CD14-positive monocyte (primary cell): ENCODE data around the gene EGFL6. TPM values are rescaled to one million over a fixed set of nuclear protein-coding genes. Genes with fewer than 3 reads are reported as not detected.

Source experiments
- DNase-seq, 3 donors: peaks; one replicate each; pipeline ENCODE4 v3.0.0-alpha.2; 2011 to 2022
- H2AFZ ChIP-seq: 2 replicates; pipeline ENCODE4 v1.6.0; 2012; ENCODE audit warnings: mild to moderate bottlenecking, low read depth, low read length, inconsistent platforms; ENCODE audit not compliant: insufficient read depth, poor library complexity, severe bottlenecking
- H3K27ac ChIP-seq, 2 donors: 1 replicate in 1 of 2; 2 replicates in 1 of 2; pipeline ENCODE4 v1.5.1; 2012 to 2013; ENCODE audit warnings: low read length in 2 of 2, control low read depth in 1 of 2, inconsistent platforms in 1 of 2, low read depth in 1 of 2, mild to moderate bottlenecking in 1 of 2
- H3K27me3 ChIP-seq, 2 donors: one replicate each; pipeline versions ENCODE4 v1.6.0 to v1.6.1; 2011 to 2013; ENCODE audit warnings: low read length in 2 of 2; ENCODE audit not compliant: control insufficient read depth in 2 of 2, insufficient read depth in 2 of 2
- H3K36me3 ChIP-seq, 2 donors: replicated peaks in 1 of 2; 1 replicate in 1 of 2; 2 replicates in 1 of 2; pipeline versions ENCODE4 v1.5.1 to v1.6.1; 2012 to 2013; ENCODE audit warnings: low read length in 2 of 2, control low read depth in 1 of 2, inconsistent platforms in 1 of 2, mild to moderate bottlenecking in 1 of 2; ENCODE audit not compliant: insufficient read depth in 2 of 2, control insufficient read depth in 1 of 2
- H3K4me1 ChIP-seq, 2 donors: 1 replicate in 1 of 2; 2 replicates in 1 of 2; pipeline versions ENCODE4 v1.5.1 to v1.6.1; 2012 to 2013; ENCODE audit warnings: low read length in 2 of 2, control low read depth in 1 of 2, inconsistent platforms in 1 of 2, mild to moderate bottlenecking in 1 of 2, moderate library complexity in 1 of 2; ENCODE audit not compliant: insufficient read depth in 2 of 2, control insufficient read depth in 1 of 2
- H3K4me2 ChIP-seq: replicated peaks from 2 replicates; pipeline ENCODE3; 2012; ENCODE audit warnings: low read length, moderate library complexity, mild to moderate bottlenecking; ENCODE audit not compliant: poor library complexity, severe bottlenecking; ENCODE audit errors: extremely low read depth
- H3K4me3 ChIP-seq, 3 experiments: fragments of 200-600 bp in 1 of 3; sonication (generic) in 1 of 3; replicated peaks in 1 of 3; 1 replicate in 2 of 3; 2 replicates in 1 of 3; pipeline ENCODE4 v1.5.1; 2011 to 2013; ENCODE audit warnings: low read length in 3 of 3, mild to moderate bottlenecking in 3 of 3, control low read depth in 2 of 3, low read depth in 2 of 3, inconsistent platforms in 1 of 3, moderate library complexity in 1 of 3
- H3K79me2 ChIP-seq: 2 replicates; pipeline ENCODE4 v1.6.0; 2012; ENCODE audit warnings: mild to moderate bottlenecking, control low read depth, inconsistent platforms, low read length, moderate library complexity; ENCODE audit not compliant: insufficient read depth
- H3K9ac ChIP-seq: 2 replicates; pipeline ENCODE4 v1.6.0; 2017; ENCODE audit warnings: low read length, mild to moderate bottlenecking; ENCODE audit not compliant: insufficient read depth, poor library complexity, severe bottlenecking
- H3K9me3 ChIP-seq, 2 donors: replicated peaks in 1 of 2; 1 replicate in 1 of 2; 2 replicates in 1 of 2; pipeline versions ENCODE4 v1.5.1 to v1.6.1; 2012 to 2013; ENCODE audit warnings: low read length in 2 of 2, control low read depth in 1 of 2; ENCODE audit not compliant: control insufficient read depth in 1 of 2, insufficient read depth in 1 of 2
- H4K20me1 ChIP-seq: 2 replicates; pipeline ENCODE4 v1.6.0; 2012; ENCODE audit warnings: mild to moderate bottlenecking, low read length, control low read depth, moderate library complexity; ENCODE audit not compliant: insufficient read depth
- H3K27ac Mint-ChIP-seq, 7 donors: one replicate each; pipeline ENCODE4 v1.8.0; 2020; ENCODE audit warnings: mild to moderate bottlenecking in 7 of 7, mixed read lengths in 7 of 7, moderate library complexity in 6 of 7, inconsistent platforms in 2 of 7
- H3K27me3 Mint-ChIP-seq, 3 donors: one replicate each; pipeline ENCODE4 v1.8.0; 2021 to 2022; ENCODE audit warnings: low read depth in 3 of 3, mild to moderate bottlenecking in 3 of 3, mixed read lengths in 3 of 3, moderate library complexity in 3 of 3, inconsistent platforms in 1 of 3
- H3K36me3 Mint-ChIP-seq, 2 donors: one replicate each; pipeline ENCODE4 v1.8.0; 2020; ENCODE audit warnings: mixed read lengths in 2 of 2, inconsistent platforms in 1 of 2, mild to moderate bottlenecking in 1 of 2
- H3K4me1 Mint-ChIP-seq: one replicate; pipeline ENCODE4 v1.8.0; 2020; ENCODE audit warnings: mild to moderate bottlenecking, mixed read lengths
- H3K4me3 Mint-ChIP-seq, 2 donors: one replicate each; pipeline ENCODE4 v1.8.0; 2020; ENCODE audit warnings: mild to moderate bottlenecking in 2 of 2, mixed read lengths in 2 of 2, moderate library complexity in 1 of 2
- H3K9me3 Mint-ChIP-seq, 7 donors: one replicate each; pipeline ENCODE4 v1.8.0; 2020 to 2022; ENCODE audit warnings: mixed read lengths in 7 of 7, mild to moderate bottlenecking in 6 of 7, moderate library complexity in 6 of 7, inconsistent platforms in 2 of 7
- CTCF ChIP-seq: fragments of 200-600 bp; IDR thresholded peaks from one replicate; pipeline ENCODE4 v1.8.0; 2022; ENCODE audit warnings: antibody characterized with exemption, mild to moderate bottlenecking
- WGBS: methylation state at CpG from one replicate; pipeline ENCODE4 v1.1.5; 2013; ENCODE audit warnings: missing lambda C conversion rate; ENCODE audit not compliant: insufficient coverage; 5-methylcytosine and 5-hydroxymethylcytosine counted together
- intact Hi-C, 2 donors: fragments of 100-400 bp; cut with micrococcal nuclease; formaldehyde crosslinking; loops; one replicate each; pipeline versions ENCODE4 v1.15.0 to v1.15.1; 2023
- polyA plus RNA-seq, 3 donors: library from polyadenylated mRNA; depleted of rRNA in 1 of 3; unstranded in 2 of 3; stranded (reverse) in 1 of 3; fragments of 300-500 nt in 2 of 3; fragments of >200 nt in 1 of 3; fragmentation: Illumina TruSeq in 2 of 3; gene quantifications; 1 replicate in 2 of 3; 2 replicates in 1 of 3; pipeline ENCODE4 v1.2.3, GENCODE V29; 2012 to 2021

EGFL6 gene
- polyA plus RNA-seq, 3 donors = not detected

DNA sequence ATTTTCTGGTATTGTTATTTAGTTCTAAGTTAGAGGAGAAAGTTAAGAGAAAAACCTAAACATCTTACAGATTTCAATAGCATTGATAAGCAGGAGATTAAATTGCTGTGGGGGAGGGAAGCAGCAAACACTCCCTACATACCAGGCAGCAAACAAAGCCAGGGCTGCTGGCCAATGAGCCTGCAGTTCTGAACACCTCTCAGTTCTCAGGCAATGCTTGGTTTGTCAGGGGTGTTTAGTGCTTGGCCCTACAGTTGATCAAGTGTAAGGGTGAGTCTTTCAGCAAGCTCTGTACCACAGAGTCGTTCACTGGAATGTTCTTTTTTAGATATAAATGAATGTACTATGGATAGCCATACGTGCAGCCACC, 38.6 kb downstream of the EGFL6 start:
- Histone ChIP-seq H2AFZ (no peak overlapping the region), H3K36me3 (no peaks in the 10 kb centered on the region), H3K27ac (no peak overlapping the region), H3K9me3 (no peaks in the 10 kb centered on the region), H3K4me2 (no peak overlapping the region), H3K4me1 (no peaks in the 10 kb centered on the region), H3K27me3 (peaks cover 0 to 7% of the 10 kb centered on the region in 2 donors), H3K79me2 (no peaks in the 10 kb centered on the region), H4K20me1 (no peaks in the 10 kb centered on the region), H3K9ac (no peak overlapping the region), H3K4me3 (no peak overlapping the region)
- Mint-ChIP-seq H3K36me3 (no peaks in the 10 kb centered on the region), H3K4me1 (no peaks in the 10 kb centered on the region), H3K4me3 (no peak overlapping the region), H3K27me3 (peaks cover 0 to 9% (median 2%) of the 10 kb centered on the region in 3 donors), H3K9me3 (no peaks in the 10 kb centered on the region), H3K27ac (no peak overlapping the region)
- no peak for DNase-seq
- no peak for TF ChIP-seq CTCF
- intact Hi-C loops = no loop called here
- no CpG with 5 or more reads among the region's 2 CpGs for WGBS

DNA sequence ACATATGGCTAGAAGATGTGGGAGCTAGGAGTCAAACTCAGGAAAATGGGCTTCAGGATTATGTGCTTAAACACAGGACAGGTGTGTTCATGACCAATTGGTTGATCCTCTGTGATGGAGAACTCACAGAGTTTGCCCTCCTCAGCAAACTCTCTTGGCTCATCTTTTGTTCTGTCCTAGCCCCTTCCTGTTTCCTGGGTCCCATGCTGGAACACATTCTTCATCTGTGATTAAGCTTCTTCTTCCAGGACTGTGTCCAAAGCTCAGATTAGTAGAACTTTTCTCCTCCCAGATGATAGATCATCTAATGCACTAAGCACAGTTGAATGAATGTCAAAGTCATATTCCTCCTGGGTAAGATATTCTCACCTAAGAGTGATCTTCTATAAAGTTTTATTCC, 44.8 kb downstream of the EGFL6 start:
- H3K4me2 ChIP-seq = no peak overlapping the region
- no peaks in the 10 kb centered on the region for H4K20me1 ChIP-seq
- no peak overlapping the region for H3K27ac Mint-ChIP-seq
- no peaks in the 10 kb centered on the region for H3K9me3 ChIP-seq
- no peak overlapping the region for H3K4me3 Mint-ChIP-seq
- TF ChIP-seq CTCF = no peak
- no peaks in the 10 kb centered on the region for H3K79me2 ChIP-seq
- H3K36me3 ChIP-seq = no peaks in the 10 kb centered on the region
- intact Hi-C loops = no loop called here
- no peaks in the 10 kb centered on the region for H3K4me1 Mint-ChIP-seq
- H3K27ac ChIP-seq = no peak overlapping the region
- no peaks in the 10 kb centered on the region for H3K36me3 Mint-ChIP-seq
- H3K9me3 Mint-ChIP-seq = peaks cover 0 to 2% (median 0%) of the 10 kb centered on the region in 7 donors
- H2AFZ ChIP-seq = no peak overlapping the region
- H3K4me3 ChIP-seq = no peak overlapping the region
- no peaks in the 10 kb centered on the region for H3K4me1 ChIP-seq
- H3K27me3 ChIP-seq = no peaks in the 10 kb centered on the region
- H3K27me3 Mint-ChIP-seq = peaks cover 0 to 8% (median 2%) of the 10 kb centered on the region in 3 donors
- DNase-seq = no peak
- H3K9ac ChIP-seq = no peak overlapping the region
